Prostate gland (tissue), 2 donors: ENCODE measurements around the gene SPINT3.

Experiments
- CTCF ChIP-seq, 4 experiments: fragments of 200-600 bp in 2 of 4; fragments of 450-650 bp in 2 of 4; sonication (generic) in 2 of 4; IDR thresholded peaks; 1 replicate in 3 of 4; 2 replicates in 1 of 4; pipeline ENCODE4 v1.5.1; 2016 to 2019; ENCODE audit warnings: antibody characterized with exemption in 4 of 4, mild to moderate bottlenecking in 2 of 4, moderate library complexity in 2 of 4
- POLR2A ChIP-seq: fragments of 450-650 bp; IDR thresholded peaks from one replicate; pipeline ENCODE4 v1.6.1; 2016; ENCODE audit warnings: antibody characterized with exemption, mild to moderate bottlenecking

DNA sequence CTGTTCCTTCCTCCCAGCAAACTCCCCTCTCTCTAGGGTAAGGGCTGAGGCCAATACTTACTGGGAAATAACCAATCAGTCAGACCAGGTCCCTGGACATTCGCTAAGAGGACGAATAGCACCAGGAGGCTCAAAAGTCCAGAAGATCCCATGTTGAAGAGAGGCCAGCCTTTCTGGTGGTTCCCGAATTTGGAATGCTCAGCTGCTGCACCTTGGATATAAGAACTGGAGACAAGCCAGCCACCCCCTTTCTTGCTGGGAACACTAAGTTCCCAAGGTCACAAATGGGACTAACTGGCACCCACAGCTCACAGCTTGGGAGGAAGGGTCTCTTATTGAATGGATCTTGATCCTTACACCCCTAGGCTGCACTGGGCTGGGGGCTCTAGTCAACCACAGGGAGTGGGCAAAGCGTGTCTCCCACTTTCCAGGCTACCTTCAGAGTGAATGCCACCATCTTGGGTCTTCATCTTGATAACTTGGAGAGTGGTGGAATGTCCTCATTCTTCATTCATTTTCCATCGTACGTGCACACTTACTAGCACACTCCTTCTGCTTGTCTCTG is 31.9 kb upstream of the SPINT3 start, which contains the start of gene EPPIN:
- no peak for TF ChIP-seq CTCF (IDR thresholded peaks at IDR 0.05)
- TF ChIP-seq POLR2A, result no peak
